ENCODE results near the gene ASB4.
"Not testable (repeated sequence)": the region's sequence is repeated elsewhere in the genome, so short reads cannot be mapped to it uniquely, and the experiment has no call there.

The ASB4 gene, protein sequence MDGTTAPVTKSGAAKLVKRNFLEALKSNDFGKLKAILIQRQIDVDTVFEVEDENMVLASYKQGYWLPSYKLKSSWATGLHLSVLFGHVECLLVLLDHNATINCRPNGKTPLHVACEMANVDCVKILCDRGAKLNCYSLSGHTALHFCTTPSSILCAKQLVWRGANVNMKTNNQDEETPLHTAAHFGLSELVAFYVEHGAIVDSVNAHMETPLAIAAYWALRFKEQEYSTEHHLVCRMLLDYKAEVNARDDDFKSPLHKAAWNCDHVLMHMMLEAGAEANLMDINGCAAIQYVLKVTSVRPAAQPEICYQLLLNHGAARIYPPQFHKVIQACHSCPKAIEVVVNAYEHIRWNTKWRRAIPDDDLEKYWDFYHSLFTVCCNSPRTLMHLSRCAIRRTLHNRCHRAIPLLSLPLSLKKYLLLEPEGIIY

DNA sequence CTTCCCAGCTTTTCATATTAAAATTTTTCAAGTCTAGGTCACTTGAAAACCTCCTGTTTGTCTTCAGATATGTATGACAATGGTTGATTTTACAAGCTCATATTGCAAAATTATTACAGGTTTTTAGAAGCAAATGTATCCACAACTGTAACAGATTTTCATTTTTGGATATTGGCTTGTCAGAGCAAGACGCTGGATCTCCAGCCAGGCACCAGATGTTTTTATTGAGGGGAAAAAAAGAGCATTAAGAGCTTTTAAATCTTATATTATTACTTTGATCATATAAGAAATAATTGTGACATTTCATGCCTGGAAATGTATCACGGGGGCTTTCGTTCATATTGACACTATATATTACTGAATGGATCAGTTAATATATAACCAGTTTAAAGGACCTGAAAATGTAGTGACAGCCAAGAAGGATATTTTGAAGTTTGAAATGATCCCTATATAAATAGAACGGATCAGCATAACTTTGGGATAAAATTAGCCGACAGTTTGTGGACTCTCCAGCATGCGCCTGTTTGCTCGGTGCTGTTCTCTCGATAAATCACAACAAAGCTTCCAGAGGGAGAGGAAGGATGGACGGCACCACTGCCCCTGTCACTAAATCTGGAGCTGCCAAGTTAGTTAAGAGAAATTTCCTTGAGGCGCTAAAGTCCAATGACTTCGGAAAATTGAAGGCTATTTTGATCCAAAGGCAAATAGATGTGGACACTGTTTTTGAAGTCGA is at the start of gene ASB4:
Gene ASB4 (plus strand): TSS at position 553 of the 733 bp plus-strand sequence. CDS start 29 bp downstream, at position 582.
- in situ Hi-C loops (cut with MboI; ENCODE audit: low sequenced_read_pairs): no loop called here

DNA sequence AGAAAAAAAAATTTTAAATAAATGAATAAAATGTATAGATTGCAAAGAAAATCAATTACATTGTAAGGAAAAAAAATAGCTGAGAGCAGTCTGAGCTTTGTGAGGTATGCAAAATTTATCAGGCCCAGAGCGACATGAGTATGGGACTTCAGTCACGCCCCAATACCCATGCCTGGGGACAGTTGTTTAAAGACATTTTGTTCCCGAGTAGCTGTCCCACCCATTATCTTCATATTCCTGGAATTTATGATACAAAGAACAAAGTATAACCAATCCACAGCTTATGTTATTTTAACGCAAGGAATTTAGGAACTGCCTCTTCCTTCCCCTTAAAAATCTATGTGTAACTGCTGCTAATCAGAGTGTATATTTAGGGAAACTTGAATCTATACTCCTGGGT is 49.3 kb upstream of the ASB4 start:
- in situ Hi-C loops (cut with MboI; ENCODE audit: low sequenced_read_pairs): no loop called here

DNA sequence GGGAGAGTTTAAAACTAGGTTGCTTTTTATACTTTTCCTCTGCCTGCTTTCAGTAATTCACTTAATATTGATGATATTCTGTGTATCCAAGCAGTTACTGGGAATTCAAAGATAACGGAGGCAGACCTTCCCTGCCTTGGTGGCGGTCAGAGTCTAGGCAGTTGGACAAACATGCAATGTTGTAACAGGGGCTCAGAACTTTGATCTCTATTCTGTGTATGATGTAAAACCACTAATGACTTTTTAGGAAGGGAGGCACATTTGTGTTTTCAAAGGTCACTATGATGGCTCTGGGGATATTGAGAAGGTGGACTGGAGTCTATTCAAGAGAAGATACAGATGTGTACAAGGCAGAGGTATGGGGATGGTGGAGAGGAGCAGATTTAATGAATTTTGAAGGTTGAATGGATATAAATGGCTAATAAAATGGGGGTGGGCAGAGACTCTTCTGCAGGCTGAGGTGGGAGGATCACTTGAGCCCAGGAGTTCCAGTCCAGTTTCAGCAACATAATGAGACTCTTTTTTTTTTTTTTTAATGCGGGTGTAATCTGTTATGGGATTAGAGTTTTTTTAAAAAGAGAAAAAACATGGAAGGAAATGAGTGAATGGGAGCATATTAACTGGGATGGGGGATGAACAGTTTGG is 45.2 kb upstream of the ASB4 start:
- in situ Hi-C loops (cut with MboI; ENCODE audit: low sequenced_read_pairs): no loop called here

DNA sequence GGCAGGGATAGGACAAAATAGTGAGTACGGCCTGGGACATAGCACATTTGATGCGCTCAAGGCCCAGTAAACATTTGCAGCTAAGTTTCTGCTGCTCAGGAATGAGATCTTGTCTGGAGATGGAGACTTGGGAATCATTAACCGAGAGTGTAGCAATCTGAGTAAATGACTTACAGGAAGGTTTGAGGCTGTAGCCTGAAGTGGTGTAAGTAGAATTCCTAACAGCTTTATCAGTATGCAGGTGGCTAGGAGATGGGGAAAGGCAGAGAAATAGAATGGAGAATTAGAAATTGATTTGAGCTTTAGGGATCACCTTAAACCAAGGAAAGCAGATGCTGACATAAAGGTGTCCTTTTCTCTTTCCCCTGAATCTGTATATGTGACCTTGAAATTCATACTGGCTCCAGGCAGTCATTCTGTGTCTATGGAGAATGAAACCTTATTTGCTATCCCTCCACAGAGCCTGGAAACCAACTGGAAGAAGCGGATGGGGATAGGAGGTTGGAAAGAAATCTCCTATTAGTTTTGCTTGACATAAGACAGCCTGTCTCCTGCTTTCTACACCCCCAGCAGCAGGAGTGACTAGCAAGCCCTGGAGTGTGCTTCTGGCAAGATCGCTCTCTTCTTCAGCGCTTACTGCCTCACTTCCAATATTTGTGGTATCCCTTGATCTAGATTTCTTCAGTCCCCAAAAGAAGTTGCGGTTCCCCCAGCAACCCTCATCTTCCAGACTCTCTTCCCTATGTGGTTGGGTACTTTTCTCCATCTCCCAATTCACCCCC is 44.5 kb upstream of the ASB4 start:
- in situ Hi-C loops (cut with MboI; ENCODE audit: low sequenced_read_pairs): no loop called here

DNA sequence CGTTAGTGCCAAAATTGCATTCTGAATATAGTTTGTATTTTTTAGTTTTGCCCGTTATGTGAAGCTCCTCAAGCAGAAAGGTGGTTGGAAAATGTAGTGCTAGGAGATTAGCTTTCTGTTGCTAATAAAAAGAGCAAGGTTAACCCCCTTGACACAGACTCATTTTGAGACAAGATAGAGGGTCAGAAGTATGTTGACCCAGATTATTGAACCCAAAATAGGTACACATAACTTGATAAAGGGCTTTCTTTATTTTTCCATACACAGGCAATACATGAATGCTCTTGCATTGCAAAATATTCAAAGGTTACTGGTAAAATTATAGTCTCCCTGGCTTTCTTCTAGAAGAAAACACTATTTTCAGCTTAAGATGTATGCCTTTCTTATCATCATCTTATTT is 40.9 kb upstream of the ASB4 start:
- in situ Hi-C loops (cut with MboI; ENCODE audit: low sequenced_read_pairs): no loop called here

DNA sequence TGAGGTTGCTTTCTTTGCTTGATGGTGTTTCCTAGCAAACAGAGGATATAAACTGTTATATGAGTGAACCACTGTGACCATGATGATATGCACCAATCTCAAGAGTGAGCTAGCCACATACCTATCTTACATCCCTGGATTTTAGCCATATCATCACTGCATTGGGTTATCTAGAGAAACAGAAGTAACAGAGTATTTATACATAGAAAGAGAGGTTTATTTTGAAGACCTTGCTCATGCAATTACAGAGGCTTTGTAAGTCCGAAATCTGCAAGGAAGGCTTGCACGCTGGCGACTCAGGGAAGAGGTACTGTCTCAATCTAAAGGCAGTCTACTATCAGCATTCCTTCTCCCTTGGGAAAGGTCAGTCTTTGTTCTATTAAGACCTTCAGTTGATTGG is 39.1 kb upstream of the ASB4 start:
- in situ Hi-C loops (cut with MboI; ENCODE audit: low sequenced_read_pairs): no loop called here

DNA sequence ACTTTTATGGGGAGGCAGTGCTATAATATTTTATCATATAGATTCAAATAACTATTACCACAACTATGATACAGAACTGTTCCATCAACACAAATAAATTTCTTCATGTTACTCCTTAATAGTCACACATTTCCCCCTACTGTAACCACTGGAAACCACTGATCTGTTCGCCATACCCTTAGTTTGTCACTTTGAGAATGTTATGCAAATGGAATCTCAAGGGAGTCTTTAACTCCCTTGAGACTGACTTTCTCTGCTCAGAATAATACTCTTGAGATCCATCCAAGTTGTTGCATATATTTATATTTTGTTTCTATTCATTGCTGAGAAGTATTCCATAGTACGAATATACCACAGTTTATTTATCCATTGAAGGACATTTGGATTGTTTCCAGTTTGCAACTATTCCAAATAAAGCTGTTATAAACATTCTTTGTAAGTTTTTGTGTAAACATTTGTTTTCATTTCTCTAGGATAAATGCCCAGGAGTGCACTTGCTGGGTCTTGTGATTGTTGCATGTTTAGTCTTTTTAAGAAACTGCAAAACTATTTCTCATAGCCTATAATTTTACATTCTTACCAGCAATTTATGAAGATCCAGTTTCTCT is 31.2 kb upstream of the ASB4 start:
- in situ Hi-C loops (cut with MboI; ENCODE audit: low sequenced_read_pairs): no loop called here

DNA sequence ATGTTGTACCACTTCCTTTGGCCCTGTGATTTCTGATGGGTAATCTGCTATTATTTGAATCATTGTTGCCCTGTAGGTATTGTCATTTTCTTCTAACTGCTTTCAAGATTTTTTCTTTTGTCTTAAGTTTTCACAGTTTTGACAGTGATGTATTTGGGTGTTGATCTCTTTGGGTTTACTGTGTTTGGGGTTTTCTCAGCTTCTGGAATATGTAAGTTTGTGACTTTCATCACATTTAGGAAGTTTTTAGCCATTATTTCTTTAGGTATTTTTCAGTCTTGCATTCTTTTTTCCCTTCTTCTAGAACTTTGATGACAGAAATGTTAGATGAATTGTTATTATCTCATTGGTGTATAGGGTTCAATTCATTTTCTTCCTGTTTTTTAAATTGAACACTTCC is 27.8 kb upstream of the ASB4 start:
- in situ Hi-C loops (cut with MboI; ENCODE audit: low sequenced_read_pairs): no loop called here

DNA sequence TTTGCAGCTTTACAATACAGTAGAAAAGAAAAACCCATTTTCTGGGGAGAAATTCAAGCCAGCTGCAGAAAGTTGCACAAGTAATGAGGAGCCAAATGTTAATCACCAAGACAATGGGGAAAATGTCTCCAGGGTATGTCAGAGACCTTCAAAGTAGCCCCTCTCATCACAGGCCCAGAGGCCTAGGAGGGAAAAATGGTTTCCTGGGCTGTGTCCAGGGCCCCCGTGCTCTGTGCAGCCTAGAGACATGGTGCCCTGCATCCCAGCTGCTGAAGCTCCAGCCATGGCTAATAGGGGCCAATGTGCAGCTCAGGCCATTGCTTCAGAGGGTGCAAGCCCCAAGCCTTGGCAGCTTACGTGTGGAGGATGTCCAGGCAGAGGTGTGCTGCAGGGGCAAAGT is 25.1 kb upstream of the ASB4 start:
- in situ Hi-C loops (cut with MboI; ENCODE audit: low sequenced_read_pairs): not testable (repeated sequence)

DNA sequence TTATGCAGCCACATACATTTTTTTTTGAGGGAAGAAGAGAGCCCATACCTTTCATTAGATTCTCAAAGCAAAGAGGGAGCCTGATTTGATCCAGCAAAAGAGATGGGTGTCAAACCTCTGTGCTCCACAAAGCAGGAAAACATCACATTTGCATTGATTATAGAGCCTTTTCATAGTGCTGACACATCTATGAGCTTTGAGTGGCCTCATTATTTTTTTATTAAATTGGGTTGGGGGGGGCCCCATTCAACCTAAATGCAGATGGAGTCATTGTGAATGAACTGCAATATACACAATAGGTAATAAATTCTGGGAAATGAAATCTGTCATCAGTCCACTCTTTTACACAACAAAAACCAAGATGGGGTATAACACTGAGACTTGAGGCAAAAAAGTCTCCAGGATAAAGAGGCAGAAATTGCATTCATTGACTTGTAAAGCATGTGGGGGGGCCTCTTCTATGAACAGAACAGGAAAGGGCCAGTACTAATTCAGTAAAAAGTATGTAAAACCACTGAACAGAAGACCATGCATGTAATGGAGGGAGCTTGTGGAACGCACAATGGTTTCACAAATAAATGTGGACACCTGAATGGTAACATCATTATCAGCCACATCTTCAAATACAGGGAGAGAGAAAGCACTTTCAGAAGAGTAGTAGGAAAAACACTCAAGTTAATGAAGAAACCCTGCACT is 17.7 kb upstream of the ASB4 start:
- in situ Hi-C loops (cut with MboI; ENCODE audit: low sequenced_read_pairs): no loop called here

DNA sequence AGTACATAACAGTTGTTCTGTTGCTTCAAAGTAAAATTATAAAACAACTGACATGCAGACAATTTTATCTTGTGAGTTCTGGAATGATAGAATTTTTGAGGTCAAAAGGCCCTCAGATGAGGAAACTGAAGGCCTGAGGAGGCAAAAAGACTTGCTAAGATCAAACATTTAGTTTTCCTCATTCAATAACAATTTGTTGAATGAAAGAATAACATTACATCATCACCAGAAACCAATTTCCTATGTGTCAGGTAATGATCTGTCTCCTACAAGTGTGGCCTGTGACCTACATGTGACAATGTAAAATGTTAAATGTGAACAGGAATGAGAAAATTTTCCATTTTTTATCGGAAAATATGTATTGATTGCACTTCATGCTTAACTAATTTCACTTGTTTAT is 16.6 kb upstream of the ASB4 start:
- in situ Hi-C loops (cut with MboI; ENCODE audit: low sequenced_read_pairs): no loop called here

DNA sequence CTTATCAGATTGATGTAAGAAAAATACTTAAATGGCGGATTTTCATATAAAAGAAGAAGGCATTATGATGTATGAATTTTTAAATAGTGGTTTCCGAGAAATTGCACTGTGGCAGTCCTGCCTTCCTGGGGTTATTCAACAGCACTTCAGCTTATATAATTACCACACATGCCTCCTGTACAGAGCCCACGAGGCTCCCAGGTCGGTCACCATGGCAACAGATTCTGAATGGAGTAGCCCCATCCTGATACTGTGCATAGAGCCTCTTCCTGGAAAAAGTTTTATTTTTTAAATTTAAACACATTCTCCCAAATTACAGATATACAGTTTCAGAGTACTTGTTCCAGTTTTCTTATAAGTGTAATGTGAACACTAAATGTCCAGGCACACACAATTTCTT is 15.9 kb upstream of the ASB4 start:
- in situ Hi-C loops (cut with MboI; ENCODE audit: low sequenced_read_pairs): no loop called here

DNA sequence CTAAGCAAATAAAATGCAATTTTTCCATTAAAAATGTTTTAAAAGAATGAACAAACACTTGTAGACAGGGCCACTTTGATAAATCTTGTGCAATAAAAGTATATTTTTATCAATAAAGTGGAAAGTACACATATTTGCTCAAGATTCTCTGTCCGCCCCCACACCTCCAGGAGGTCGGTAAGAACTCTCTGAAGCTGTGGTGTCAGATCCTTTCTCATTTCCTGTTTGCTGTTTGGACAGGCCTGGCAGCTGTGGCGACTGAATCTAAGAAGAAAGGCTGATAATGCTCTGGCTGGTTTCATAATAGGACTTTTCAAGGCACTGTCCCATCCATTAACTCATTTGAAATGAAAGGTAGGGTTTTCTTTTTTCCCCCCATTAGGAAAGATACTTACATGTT is 15.3 kb upstream of the ASB4 start:
- in situ Hi-C loops (cut with MboI; ENCODE audit: low sequenced_read_pairs): no loop called here

DNA sequence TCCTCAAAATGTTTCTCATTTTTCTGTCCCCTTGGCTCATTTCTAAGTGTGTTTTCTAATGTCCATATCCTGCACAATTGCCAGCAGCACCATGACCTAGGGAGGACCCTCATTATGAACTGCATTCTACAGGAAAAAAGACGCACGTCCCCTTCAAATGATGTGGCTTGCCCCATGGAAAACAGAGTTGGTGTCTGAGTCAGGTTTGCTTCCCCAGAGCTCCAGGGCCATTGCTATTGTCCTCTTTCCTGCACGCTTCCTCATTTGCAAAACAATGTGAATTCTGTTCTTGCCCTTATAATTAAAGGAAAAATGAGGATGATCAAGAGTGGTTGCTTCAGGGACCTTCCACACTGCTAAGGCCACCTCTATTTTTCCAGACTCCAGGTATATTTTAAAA is 14.7 kb upstream of the ASB4 start:
- in situ Hi-C loops (cut with MboI; ENCODE audit: low sequenced_read_pairs): no loop called here

DNA sequence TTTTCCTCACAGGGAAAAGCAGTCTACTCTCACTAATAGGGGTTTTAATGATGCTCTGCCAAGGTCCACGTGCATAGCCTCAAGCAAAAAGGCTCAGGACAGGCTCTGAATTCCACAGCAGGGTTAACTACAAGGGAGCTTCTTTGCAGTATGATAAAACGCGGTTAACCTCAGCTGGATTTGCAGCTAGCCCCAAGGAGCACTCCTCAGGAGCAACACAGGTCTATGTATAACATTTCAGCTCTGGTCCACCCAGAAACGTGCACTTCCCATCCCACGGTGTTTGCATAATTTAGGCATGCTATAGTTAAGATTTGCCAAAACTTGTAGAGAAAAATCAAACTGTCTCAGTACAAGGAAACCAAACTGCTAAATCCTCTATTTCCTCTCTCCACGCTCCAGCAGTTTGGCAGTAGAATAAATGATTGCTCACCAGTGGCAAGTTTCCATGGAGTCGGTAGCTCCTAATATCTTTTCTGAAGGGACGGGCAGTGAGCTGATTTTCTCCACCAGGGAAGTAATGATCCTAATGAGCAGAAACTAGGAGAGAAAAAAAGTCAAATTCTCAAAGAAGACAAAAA is 13.1 kb upstream of the ASB4 start:
- in situ Hi-C loops (cut with MboI; ENCODE audit: low sequenced_read_pairs): no loop called here

DNA sequence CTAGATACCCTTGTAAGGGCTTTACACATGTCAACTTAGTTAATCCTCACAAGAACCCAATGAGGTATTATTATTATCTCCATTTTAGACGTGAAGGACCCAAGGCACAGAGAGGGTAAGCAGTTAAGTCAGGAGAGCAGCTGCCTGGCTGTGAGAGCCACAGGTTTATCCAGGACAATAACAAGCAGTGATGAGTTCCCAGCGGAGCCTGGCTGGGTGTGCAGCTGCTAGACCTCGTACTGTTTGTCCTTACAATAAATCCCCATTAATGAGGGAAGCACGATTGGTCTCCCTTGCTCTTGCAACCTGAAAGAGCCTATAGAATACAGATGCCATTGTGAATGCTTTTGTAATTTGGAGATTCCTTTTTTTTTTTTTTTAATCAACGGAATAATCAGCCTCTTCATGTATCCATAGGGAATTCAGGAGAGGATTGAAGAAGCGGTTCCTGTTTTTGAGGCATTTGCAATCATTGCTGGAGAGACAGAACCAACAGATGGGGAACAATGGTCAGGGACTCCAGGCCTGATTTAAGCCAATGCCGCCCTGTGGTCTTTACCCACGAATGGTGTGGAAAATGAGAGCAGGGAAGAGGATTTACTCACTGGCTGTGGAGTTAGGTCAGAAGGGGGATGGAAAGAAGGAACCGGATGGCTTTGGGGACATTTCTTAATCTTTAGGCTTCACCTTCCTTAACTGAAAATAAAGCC is 12.3 kb upstream of the ASB4 start:
- in situ Hi-C loops (cut with MboI; ENCODE audit: low sequenced_read_pairs): no loop called here

DNA sequence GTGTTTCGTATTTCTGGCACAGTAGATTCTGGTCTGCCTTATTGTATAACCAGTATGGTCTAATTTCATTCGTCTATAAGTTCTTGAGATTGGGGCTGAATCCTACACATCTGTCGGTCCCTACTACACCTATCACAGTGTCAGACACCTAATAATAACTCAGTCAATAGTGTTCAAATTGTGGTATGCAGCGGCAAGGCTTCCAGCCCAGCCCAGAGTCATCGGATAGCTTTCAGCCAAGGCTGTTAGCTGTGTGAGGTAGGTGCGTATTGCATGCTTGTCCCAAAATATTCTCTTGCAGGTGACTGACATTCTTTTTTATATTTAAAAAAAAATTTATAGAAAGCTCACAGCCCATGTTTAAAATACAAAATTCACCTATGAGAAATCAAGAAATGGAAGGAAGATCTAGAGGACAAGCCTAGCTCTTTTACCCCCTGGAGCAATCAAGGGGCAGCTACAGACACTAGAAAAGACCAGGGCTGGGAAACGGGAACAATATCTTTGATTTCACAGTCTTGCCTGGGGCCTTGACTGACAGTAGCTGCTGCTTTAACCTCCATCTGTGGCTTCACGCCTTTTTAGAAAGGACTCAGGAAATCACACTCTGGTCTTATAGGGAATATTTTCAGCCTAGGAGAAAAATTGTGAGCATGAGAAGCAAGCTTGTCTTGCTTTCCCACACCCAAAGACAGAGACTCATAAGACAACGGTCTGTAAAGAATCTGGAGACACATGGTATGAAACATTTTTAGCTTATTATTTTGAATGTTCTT is 9.5 kb upstream of the ASB4 start:
- in situ Hi-C loops (cut with MboI; ENCODE audit: low sequenced_read_pairs): no loop called here

DNA sequence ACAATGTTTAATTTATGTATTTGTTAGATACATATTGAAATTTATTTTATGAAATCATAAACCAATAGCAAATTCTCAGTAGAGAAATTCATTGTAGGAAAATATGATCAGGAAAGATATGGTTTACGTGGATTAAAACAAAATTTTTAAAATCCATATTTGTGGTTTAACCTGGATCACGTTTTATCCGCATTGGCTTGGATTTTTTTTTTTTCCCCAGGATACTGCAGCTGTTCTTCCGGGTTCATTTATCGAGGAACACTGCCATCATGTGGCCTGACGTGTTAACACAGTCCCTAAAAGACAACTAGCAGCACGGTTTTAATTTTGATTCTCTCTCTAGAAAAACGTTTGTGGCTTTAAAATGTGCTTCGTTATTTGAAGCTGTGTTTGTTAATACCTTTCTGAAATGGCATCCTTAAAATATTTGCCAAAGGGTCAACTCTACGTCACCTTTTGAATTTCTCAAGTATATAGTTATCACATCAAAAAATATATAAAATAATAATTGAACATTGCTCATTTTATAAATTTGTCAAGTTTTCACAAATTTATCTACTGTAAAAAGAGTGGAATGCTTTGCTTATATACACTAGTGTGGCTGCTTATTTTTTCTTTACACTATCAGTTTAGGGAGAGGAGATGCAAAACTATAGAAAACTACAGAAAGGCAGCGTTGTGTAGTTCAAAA is 8.7 kb upstream of the ASB4 start:
- in situ Hi-C loops (cut with MboI; ENCODE audit: low sequenced_read_pairs): no loop called here
